DND-41 (cell line): Measurements from ENCODE around the gene CIBAR2.

Experiments
- EZH2 ChIP-seq: IDR thresholded peaks from 3 replicates; pipeline ENCODE4 v1.6.1; 2012; ENCODE audit warnings: borderline replicate concordance, low read depth, mild to moderate bottlenecking, moderate library complexity, low read length, inconsistent platforms; ENCODE audit not compliant: severe bottlenecking
- TF ChIP-seq, protein P1 (sequence below): IDR thresholded peaks from 2 replicates; pipeline ENCODE4 v1.5.1; 2012; ENCODE audit warnings: borderline replicate concordance, low read length, moderate library complexity, mild to moderate bottlenecking; ENCODE audit not compliant: poor library complexity, severe bottlenecking; ENCODE audit errors: extremely low read depth

- TF ChIP-seq, protein P1, sequence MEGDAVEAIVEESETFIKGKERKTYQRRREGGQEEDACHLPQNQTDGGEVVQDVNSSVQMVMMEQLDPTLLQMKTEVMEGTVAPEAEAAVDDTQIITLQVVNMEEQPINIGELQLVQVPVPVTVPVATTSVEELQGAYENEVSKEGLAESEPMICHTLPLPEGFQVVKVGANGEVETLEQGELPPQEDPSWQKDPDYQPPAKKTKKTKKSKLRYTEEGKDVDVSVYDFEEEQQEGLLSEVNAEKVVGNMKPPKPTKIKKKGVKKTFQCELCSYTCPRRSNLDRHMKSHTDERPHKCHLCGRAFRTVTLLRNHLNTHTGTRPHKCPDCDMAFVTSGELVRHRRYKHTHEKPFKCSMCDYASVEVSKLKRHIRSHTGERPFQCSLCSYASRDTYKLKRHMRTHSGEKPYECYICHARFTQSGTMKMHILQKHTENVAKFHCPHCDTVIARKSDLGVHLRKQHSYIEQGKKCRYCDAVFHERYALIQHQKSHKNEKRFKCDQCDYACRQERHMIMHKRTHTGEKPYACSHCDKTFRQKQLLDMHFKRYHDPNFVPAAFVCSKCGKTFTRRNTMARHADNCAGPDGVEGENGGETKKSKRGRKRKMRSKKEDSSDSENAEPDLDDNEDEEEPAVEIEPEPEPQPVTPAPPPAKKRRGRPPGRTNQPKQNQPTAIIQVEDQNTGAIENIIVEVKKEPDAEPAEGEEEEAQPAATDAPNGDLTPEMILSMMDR = no peak
- TF ChIP-seq EZH2 = no peak
Observed at GRCh38 chr16:85068746-85069145, 43.5 kb downstream of the CIBAR2 start.
